Erythroblast (primary cell): ENCODE measurements around the gene POU1F1.

Experiments
- GATA1 ChIP-seq: IDR thresholded peaks from 2 replicates; pipeline ENCODE4 v1.6.1; 2011; ENCODE audit warnings: low read depth, mild to moderate bottlenecking, control low read depth, low read length, moderate library complexity
- POLR2A ChIP-seq: IDR thresholded peaks from 2 replicates; pipeline ENCODE4 v1.6.1; 2011; ENCODE audit warnings: mild to moderate bottlenecking, low read length

GRCh38 chr3:87272718-87273341, 3.6 kb downstream of the POU1F1 start:
- TF ChIP-seq POLR2A (no peak), GATA1 (no peak)
